Transverse colon (tissue), 4 donors: ENCODE results near the gene CDHR2. TPM values are rescaled to one million over a fixed set of nuclear protein-coding genes. Genes with fewer than 3 reads are reported as not detected.

Experiments used
- DNase-seq: peaks from one replicate; pipeline ENCODE4 v3.0.0-alpha.2; 2019
- H3K27ac ChIP-seq, 4 donors: fragments of 200-600 bp; sonication (generic); 2 replicates each; pipeline ENCODE4 v1.5.1; 2016 to 2018; ENCODE audit warnings: inconsistent platforms in 4 of 4
- H3K27me3 ChIP-seq: fragments of 200-600 bp; sonication (generic); 2 replicates; pipeline ENCODE4 v1.5.1; 2017; ENCODE audit warnings: inconsistent platforms
- H3K36me3 ChIP-seq, 4 donors: fragments of 200-600 bp; sonication (generic); 2 replicates each; pipeline ENCODE4 v1.5.1; 2017 to 2019; ENCODE audit warnings: inconsistent platforms in 4 of 4
- H3K4me1 ChIP-seq, 4 donors: fragments of 200-600 bp; sonication (generic); 2 replicates each; pipeline ENCODE4 v1.5.1; 2017 to 2020; ENCODE audit warnings: inconsistent platforms in 4 of 4
- H3K4me3 ChIP-seq, 4 donors: fragments of 200-600 bp; sonication (generic); 1 replicate in 1 of 4; 2 replicates in 3 of 4; pipeline versions ENCODE4 v1.5.1 to v1.6.1; 2017 to 2019; ENCODE audit warnings: inconsistent platforms in 4 of 4
- H3K9me3 ChIP-seq, 2 donors: fragments of 200-600 bp; sonication (generic); 2 replicates each; pipeline ENCODE4 v1.5.1; 2017 to 2019; ENCODE audit warnings: inconsistent platforms in 2 of 2
- CTCF ChIP-seq, 5 experiments: fragments of 200-600 bp in 3 of 5; fragments of 450-650 bp in 2 of 5; sonication (generic) in 3 of 5; IDR thresholded peaks; 1 replicate in 2 of 5; 2 replicates in 3 of 5; pipeline ENCODE4 v1.5.1; 2016 to 2017; ENCODE audit warnings: antibody characterized with exemption in 5 of 5, inconsistent platforms in 3 of 5, mild to moderate bottlenecking in 2 of 5, moderate library complexity in 1 of 5
- EP300 ChIP-seq: sonication (generic); formaldehyde crosslinking; IDR thresholded peaks from one replicate; pipeline ENCODE4 v1.6.1; 2017; ENCODE audit warnings: antibody characterized with exemption, low read depth
- POLR2A ChIP-seq: fragments of 450-650 bp; IDR thresholded peaks from one replicate; pipeline ENCODE4 v1.6.1; 2016; ENCODE audit warnings: antibody characterized with exemption, mild to moderate bottlenecking, moderate library complexity
- POLR2AphosphoS5 ChIP-seq, 3 donors: sonication (generic); formaldehyde crosslinking; IDR thresholded peaks; one replicate each; pipeline ENCODE4 v1.6.1; 2016; ENCODE audit warnings: antibody characterized with exemption in 3 of 3
- WGBS, 2 donors: methylation state at CpG; one replicate each; pipeline ENCODE4 v1.1.5; 2018; ENCODE audit warnings: low coverage in 1 of 2; 5-methylcytosine and 5-hydroxymethylcytosine counted together
- in situ Hi-C, 4 donors: fragments of 200-750 bp; cut with MboI; loops; one replicate each; pipeline versions ENCODE4 v1.15.0 to v1.15.1; 2017; ENCODE audit warnings: low sequenced_read_pairs in 3 of 4, low pct_ligation_motif_present in 1 of 4, low pct_unique_long_range_greater_than_20kb in 1 of 4
- intact Hi-C: fragments of 100-400 bp; cut with DNase I; formaldehyde crosslinking; loops from one replicate; pipeline ENCODE4 v1.15.1; 2023; ENCODE audit warnings: low total_unique reads
- total RNA-seq, 4 donors: library from RNA; depleted of rRNA; stranded (reverse); fragments of >200 nt; gene quantifications; one replicate each; pipeline ENCODE4 v1.1.0, GENCODE V29; 2016

Gene CDHR2
- total RNA-seq, 4 donors from 2014 or later: 15.5 to 257 (median 104) TPM

- no peaks in the 10 kb centered on the region for H3K36me3 ChIP-seq
- H3K4me3 ChIP-seq: no peak overlapping the region
- in situ Hi-C loops (no loop called here), intact Hi-C loops (no loop called here)
- DNase-seq: no peak
- H3K27me3 ChIP-seq: no peaks in the 10 kb centered on the region
- WGBS, 2 donors: 96 to 98% methylated on average over 8 to 13 of the region's 13 CpGs
- H3K27ac ChIP-seq: no peak overlapping the region
- no peaks in the 10 kb centered on the region for H3K9me3 ChIP-seq
- peaks cover 0 to 4% (median 0%) of the 10 kb centered on the region in 4 donors for H3K4me1 ChIP-seq
- TF ChIP-seq POLR2A: no peak
- no peak for TF ChIP-seq POLR2AphosphoS5 (IDR thresholded peaks at IDR 0.05)
- no peak for TF ChIP-seq CTCF (IDR thresholded peaks at IDR 0.05)
- TF ChIP-seq EP300: no peak
These were observed 8.7 kb downstream of the CDHR2 start for GRCh38 chr5:176557846-176558245.

GRCh38 chr5:176559683-176560082 is 10.5 kb downstream of the CDHR2 start:
- no peak for DNase-seq
- WGBS, 2 donors: 40 to 58% methylated on average over 2 to 5 of the region's 5 CpGs
- H3K27me3 ChIP-seq: no peaks in the 10 kb centered on the region
- TF ChIP-seq POLR2A (no peak), CTCF (IDR thresholded peaks at IDR 0.05) (no peak), EP300 (no peak), POLR2AphosphoS5 (IDR thresholded peaks at IDR 0.05) (no peak)
- H3K4me3 ChIP-seq: no peak overlapping the region
- H3K9me3 ChIP-seq: no peaks in the 10 kb centered on the region
- H3K4me1 ChIP-seq: no peaks in the 10 kb centered on the region
- H3K27ac ChIP-seq: no peak overlapping the region
- in situ Hi-C loops (no loop called here), intact Hi-C loops (no loop called here)
- H3K36me3 ChIP-seq: no peaks in the 10 kb centered on the region

- H3K4me3 ChIP-seq: no peak overlapping the region
- no peaks in the 10 kb centered on the region for H3K27me3 ChIP-seq
- no peaks in the 10 kb centered on the region for H3K9me3 ChIP-seq
- no peaks in the 10 kb centered on the region for H3K36me3 ChIP-seq
- in situ Hi-C loops (no loop called here), intact Hi-C loops (no loop called here)
- H3K4me1 ChIP-seq: no peaks in the 10 kb centered on the region
- DNase-seq: no peak
- WGBS, 2 donors: 52 to 75% methylated on average over 3 to 8 of the region's 8 CpGs
- TF ChIP-seq POLR2AphosphoS5 (IDR thresholded peaks at IDR 0.05): no peak
- TF ChIP-seq CTCF (IDR thresholded peaks at IDR 0.05): no peak
- TF ChIP-seq EP300: no peak
- no peak for TF ChIP-seq POLR2A
- no peak overlapping the region for H3K27ac ChIP-seq
These were observed 11.2 kb downstream of the CDHR2 start for GRCh38 chr5:176560364-176560763.

GRCh38 chr5:176561259-176561658 is 12.1 kb downstream of the CDHR2 start:
- H3K27ac ChIP-seq: no peak overlapping the region
- 75 to 97% methylated on average over 2 to 3 of the region's 3 CpGs for WGBS, 2 donors
- no peaks in the 10 kb centered on the region for H3K36me3 ChIP-seq

More at GRCh38 chr5:176561259-176561658, 12.1 kb downstream of the CDHR2 start:
- H3K27me3 ChIP-seq: no peaks in the 10 kb centered on the region
- intact Hi-C loops (no loop called here), in situ Hi-C loops (no loop called here)
- H3K4me1 ChIP-seq: no peaks in the 10 kb centered on the region
- TF ChIP-seq POLR2A (no peak), EP300 (no peak), CTCF (IDR thresholded peaks at IDR 0.05) (no peak), POLR2AphosphoS5 (IDR thresholded peaks at IDR 0.05) (no peak)
- peak; percentile 54 for DNase-seq
- no peak overlapping the region for H3K4me3 ChIP-seq
- no peaks in the 10 kb centered on the region for H3K9me3 ChIP-seq
